Measurements from ENCODE around the gene DISP1. TPM values are rescaled to one million over a fixed set of nuclear protein-coding genes. Genes with fewer than 3 reads are reported as not detected.

DISP1 gene
- 1 to 10 TPM; 1.4 to 1.6 TPM for total RNA-seq
- 1.7 TPM for polyA plus RNA-seq (2013, experiment 1 of 2)
- 2.3 TPM for polyA plus RNA-seq (2013, experiment 2 of 2)
- 3.7 to 17.9 (median 10.0) reads per million in 172 experiments for total RNA-seq

- Mint-ChIP-seq H3K9me3 (no peaks in the 10 kb centered on the region), H3K4me3 (peak within 1 kb of the TSS; percentile 93), H3K36me3 (ENCODE audit: low read depth) (peaks cover 3% of the 10 kb centered on the region), H3K4me1 (ENCODE audit: low read depth) (peaks cover 32% of the 10 kb centered on the region), H3K27ac (peak within 1 kb of the TSS; percentile 39), H3K27me3 (no peaks in the 10 kb centered on the region)
- H3K27ac ChIP-seq (ENCODE audit: low read depth in 1 of 2, low read length in 2 of 2) = peak within 1 kb of the TSS; percentile 42 to 84
- DNase-seq = peak; percentile 44 to 88 (median 64)
- ATAC-seq (ENCODE audit: poor library complexity) = peak; percentile 82
- H3K4me3 ChIP-seq (ENCODE audit: low read length) = peak within 1 kb of the TSS; percentile 99
- no peak for TF ChIP-seq CTCF (IDR thresholded peaks at IDR 0.05)
- CTCF ChIA-PET = no interaction called here
- POLR2A ChIA-PET = interaction anchor here (1.1 kb wide), 1 partner anchor 102 kb away, joined by 3 read pairs; no protein-coding TSS in a partner anchor
- no peaks in the 10 kb centered on the region for H3K27me3 ChIP-seq (ENCODE audit: control insufficient read depth in 1 of 2, insufficient read depth in 2 of 2, low read length in 2 of 2)
- no peaks in the 10 kb centered on the region for H3K36me3 ChIP-seq (ENCODE audit: insufficient read depth, low read length)
- no peaks in the 10 kb centered on the region for H3K9me3 ChIP-seq (ENCODE audit: control insufficient read depth in 1 of 2, insufficient read depth in 1 of 2, low read length in 2 of 2)
- H3K4me1 ChIP-seq (ENCODE audit: insufficient read depth, low read length) = peaks cover 17% of the 10 kb centered on the region
- intact Hi-C loops (cut with DNase I, micrococcal nuclease) = no loop called here
These were observed at the start of gene DISP1 for GRCh38 chr1:222814536-222815439. DISP1 (plus strand) TSS chr1:222815039; CDS start chr1:222942824, 127,785 bp downstream.

- DNase-seq = no peak
- H3K27me3 ChIP-seq (ENCODE audit: control insufficient read depth in 1 of 2, insufficient read depth in 2 of 2, low read length in 2 of 2) = no peaks in the 10 kb centered on the region
- no peak for TF ChIP-seq CTCF (IDR thresholded peaks at IDR 0.05)
- Mint-ChIP-seq H3K4me1 (ENCODE audit: low read depth) (peaks cover 13% of the 10 kb centered on the region), H3K9me3 (peaks cover 7% of the 10 kb centered on the region), H3K27me3 (peaks cover 17% of the 10 kb centered on the region), H3K36me3 (ENCODE audit: low read depth) (no peaks in the 10 kb centered on the region), H3K4me3 (no peak overlapping the region), H3K27ac (no peak overlapping the region)
- no peak for ATAC-seq (ENCODE audit: poor library complexity)
- no peak overlapping the region for H3K27ac ChIP-seq (ENCODE audit: low read depth in 1 of 2, low read length in 2 of 2)
- no peak overlapping the region for H3K4me3 ChIP-seq (ENCODE audit: low read length)
- POLR2A ChIA-PET = no interaction called here
- CTCF ChIA-PET = interaction anchor here (0.6 kb wide), 1 partner anchor 612 kb away, joined by 3 read pairs; no protein-coding TSS in a partner anchor
- intact Hi-C loops (cut with DNase I, micrococcal nuclease) = no loop called here
- H3K4me1 ChIP-seq (ENCODE audit: insufficient read depth, low read length) = peaks cover 3% of the 10 kb centered on the region
- peaks cover 6 to 8% of the 10 kb centered on the region in 2 experiments for H3K9me3 ChIP-seq (ENCODE audit: control insufficient read depth in 1 of 2, insufficient read depth in 1 of 2, low read length in 2 of 2)
- no peaks in the 10 kb centered on the region for H3K36me3 ChIP-seq (ENCODE audit: insufficient read depth, low read length)
These were observed 47.7 kb upstream of the DISP1 start for GRCh38 chr1:222767152-222767571.

- H3K36me3 ChIP-seq (ENCODE audit: insufficient read depth, low read length) = no peaks in the 10 kb centered on the region
- Mint-ChIP-seq H3K27me3 (peaks cover 11% of the 10 kb centered on the region), H3K9me3 (peaks cover 7% of the 10 kb centered on the region), H3K36me3 (ENCODE audit: low read depth) (no peaks in the 10 kb centered on the region), H3K4me3 (no peak overlapping the region), H3K4me1 (ENCODE audit: low read depth) (peaks cover 27% of the 10 kb centered on the region), H3K27ac (no peak overlapping the region)
- H3K4me3 ChIP-seq (ENCODE audit: low read length) = no peak overlapping the region
- ChIA-PET POLR2A (no interaction called here), CTCF (no interaction called here)
- peaks cover 6 to 8% of the 10 kb centered on the region in 2 experiments for H3K9me3 ChIP-seq (ENCODE audit: control insufficient read depth in 1 of 2, insufficient read depth in 1 of 2, low read length in 2 of 2)
- H3K27me3 ChIP-seq (ENCODE audit: control insufficient read depth in 1 of 2, insufficient read depth in 2 of 2, low read length in 2 of 2) = no peaks in the 10 kb centered on the region
- no peak overlapping the region for H3K27ac ChIP-seq (ENCODE audit: low read depth in 1 of 2, low read length in 2 of 2)
- intact Hi-C loops (cut with DNase I, micrococcal nuclease) = no loop called here
- DNase-seq (no peak), ATAC-seq (ENCODE audit: poor library complexity) (no peak)
- no peak for TF ChIP-seq CTCF (IDR thresholded peaks at IDR 0.05)
- H3K4me1 ChIP-seq (ENCODE audit: insufficient read depth, low read length) = peaks cover 13% of the 10 kb centered on the region
These were observed 46.2 kb upstream of the DISP1 start for GRCh38 chr1:222768592-222768991.
